HepG2 (cell line): ENCODE measurements around the gene TXNDC11. TPM values are rescaled to one million over a fixed set of nuclear protein-coding genes. Genes with fewer than 3 reads are reported as not detected.

Source experiments
- ATAC-seq: fragments of 200-7000 bp; cut with Tn5 transposase; 3 replicates; pipeline ENCODE4 v1.9.1; 2020; ENCODE audit warnings: mild to moderate bottlenecking, moderate library complexity
- BruUV-seq: library from RNA; stranded (reverse); fragments of 400-500 nt; replicated peaks from 2 replicates; lab custom pipeline; 2021; lab: Mats Ljungman, UMichigan
- CTCF ChIA-PET: fragments of 300-600 bp; formaldehyde crosslinking; extraction: SDS; loops from one replicate; lab custom pipeline; 2021; ENCODE audit warnings: low total read pairs, inconsistent platforms, low intra/inter-chr PET ratio; lab: Yijun Ruan, JAX
- POLR2A ChIA-PET: fragments of 350-600 bp; sonication (Branson Sonifier 250); formaldehyde crosslinking; loops from one replicate; lab custom pipeline; 2020; ENCODE audit warnings: antibody characterized with exemption, inconsistent platforms; lab: Yijun Ruan, JAX
- DNase-seq: peaks from one replicate; pipeline ENCODE4 v3.0.0-alpha.2; 2015; ENCODE audit warnings: low spot score
- FAIRE-seq: peaks from 3 replicates; lab custom pipeline; 2011; peaks lifted over from hg19 to GRCh38; lab: Jason Lieb, UNC
- H2AFZ ChIP-seq: one replicate; pipeline ENCODE4 v1.6.1; 2011; ENCODE audit warnings: low read length, inconsistent platforms
- H3K27ac ChIP-seq: fragments of 300-600 bp; 3 replicates; pipeline ENCODE4 v1.8.0; 2011; ENCODE audit warnings: mixed run types, mild to moderate bottlenecking, mixed read lengths, low read length, inconsistent platforms; ENCODE audit not compliant: insufficient read depth; ENCODE audit errors: extremely low read length
- H3K27me3 ChIP-seq, 2 experiments: fragments of 200-600 bp in 1 of 2; 2 replicates in 1 of 2; 3 replicates in 1 of 2; pipeline versions ENCODE4 v1.6.0 to v1.8.0; 2011; ENCODE audit warnings: low read length in 2 of 2, mild to moderate bottlenecking in 2 of 2, moderate library complexity in 2 of 2, inconsistent platforms in 1 of 2; ENCODE audit not compliant: insufficient read depth in 2 of 2, control insufficient read depth in 1 of 2
- H3K36me3 ChIP-seq, 2 experiments: fragments of 200-600 bp in 1 of 2; replicated peaks in 1 of 2; 2 replicates in 1 of 2; 3 replicates in 1 of 2; pipeline versions ENCODE4 v1.5.1 to v1.8.0; 2011; ENCODE audit warnings: low read length in 2 of 2, inconsistent platforms in 1 of 2; ENCODE audit not compliant: insufficient read depth in 2 of 2, control insufficient read depth in 1 of 2
- H3K4me1 ChIP-seq: 2 replicates; pipeline ENCODE4 v1.5.1; 2012; ENCODE audit warnings: low read length, inconsistent platforms; ENCODE audit not compliant: insufficient read depth
- H3K4me2 ChIP-seq: 2 replicates; pipeline ENCODE4 v1.6.0; 2011; ENCODE audit warnings: low read depth, low read length, inconsistent platforms
- H3K4me3 ChIP-seq, 3 experiments: fragments of 200-600 bp in 1 of 3; sonication (generic), shearing (Covaris generic) in 1 of 3; replicated peaks in 1 of 3; 2 replicates each; pipeline ENCODE4 v1.5.1; 2011 to 2016; ENCODE audit warnings: low read length in 3 of 3, inconsistent platforms in 2 of 3, low read depth in 2 of 3, mild to moderate bottlenecking in 2 of 3, control low read depth in 1 of 3, mixed read lengths in 1 of 3; ENCODE audit not compliant: insufficient read depth in 1 of 3
- H3K79me2 ChIP-seq: one replicate; pipeline ENCODE4 v1.6.1; 2011; ENCODE audit warnings: low read length, inconsistent platforms; ENCODE audit not compliant: insufficient read depth
- H3K9ac ChIP-seq: 2 replicates; pipeline ENCODE4 v1.6.0; 2011; ENCODE audit warnings: mild to moderate bottlenecking, low read depth, low read length, inconsistent platforms; ENCODE audit not compliant: insufficient read depth
- H3K9me3 ChIP-seq: 2 replicates; pipeline ENCODE4 v1.5.1; 2012; ENCODE audit warnings: mild to moderate bottlenecking, low read length
- H4K20me1 ChIP-seq: 2 replicates; pipeline ENCODE4 v1.6.0; 2011; ENCODE audit warnings: inconsistent platforms, mild to moderate bottlenecking, low read length, moderate library complexity; ENCODE audit not compliant: insufficient read depth
- AHR ChIP-seq: IDR thresholded peaks from 2 replicates; pipeline ENCODE4 v1.6.1; 2018; ENCODE audit warnings: missing genetic modification reagents, missing compliant biosample characterization
- CREB1 ChIP-seq, 2 experiments: fragments of 450-650 bp in 1 of 2; IDR thresholded peaks; 2 replicates each; pipeline ENCODE4 v1.6.1; 2016 to 2017; ENCODE audit warnings: control low read depth in 1 of 2, mild to moderate bottlenecking in 1 of 2, missing compliant biosample characterization in 1 of 2, missing genetic modification characterization in 1 of 2
- ZNF30 ChIP-seq: sonication (generic); formaldehyde crosslinking; IDR thresholded peaks from 2 replicates; pipeline ENCODE4 v1.5.0; 2020; ENCODE audit warnings: mild to moderate bottlenecking, missing genetic modification reagents
- ZNF331 ChIP-seq: sonication (generic); formaldehyde crosslinking; IDR thresholded peaks from 2 replicates; pipeline ENCODE4 v1.4.0; 2020; ENCODE audit warnings: missing genetic modification reagents
- ZNF33A ChIP-seq: sonication (generic); formaldehyde crosslinking; IDR thresholded peaks from 2 replicates; pipeline ENCODE4 v1.5.1; 2020; ENCODE audit warnings: missing genetic modification reagents, mild to moderate bottlenecking, moderate library complexity, borderline replicate concordance
- ZNF362 ChIP-seq: sonication (generic); formaldehyde crosslinking; IDR thresholded peaks from 2 replicates; pipeline ENCODE4 v1.4.0; 2020; ENCODE audit warnings: missing genetic modification reagents, mild to moderate bottlenecking, borderline replicate concordance
- in situ Hi-C: cut with HindIII; loops from 2 replicates; pipeline ENCODE4 v1.10.0; 2017; ENCODE audit warnings: low pct_unique_long_range_greater_than_20kb; ENCODE audit not compliant: extremely low pct_ligation_motif_present
- intact Hi-C: fragments of 100-400 bp; cut with micrococcal nuclease; formaldehyde crosslinking; loops from one replicate; pipeline ENCODE4 v1.10.0; 2022; ENCODE audit not compliant: unreplicated experiment
- polyA plus RNA-seq, 8 experiments: library from polyadenylated mRNA; depleted of rRNA in 3 of 8; stranded (reverse) in 7 of 8; unstranded in 1 of 8; fragments of >200 nt; fragmentation: Illumina TruSeq in 4 of 8; extraction: Trizol in 4 of 8; gene quantifications; 2 replicates each; pipeline versions ENCODE4 v1.2.1 to v1.2.3, GENCODE V29; 2011 to 2016; ENCODE audit warnings: low read depth in 4 of 8, missing spikeins in 1 of 8, mixed read lengths in 1 of 8; ENCODE audit not compliant: insufficient read depth in 1 of 8
- total RNA-seq, 5 experiments: library from RNA; depleted of rRNA; stranded (reverse); fragments of >200 nt; fragmentation: Illumina TruSeq; extraction: Trizol; gene quantifications; 2 replicates each; pipeline ENCODE4 v1.2.3, GENCODE V29; 2016; ENCODE audit warnings: low read depth in 1 of 5
- TF ChIP-seq, protein P1 (sequence below): fragments of 450-650 bp; IDR thresholded peaks from 2 replicates; pipeline ENCODE4 v1.6.1; 2016

TXNDC11 gene
- total and polyA plus RNA-seq, 2 of the 13 experiments (the other 11 are each of a cell fraction or from before 2014, with no cell fraction given): 74.9 to 123 TPM

DNA sequence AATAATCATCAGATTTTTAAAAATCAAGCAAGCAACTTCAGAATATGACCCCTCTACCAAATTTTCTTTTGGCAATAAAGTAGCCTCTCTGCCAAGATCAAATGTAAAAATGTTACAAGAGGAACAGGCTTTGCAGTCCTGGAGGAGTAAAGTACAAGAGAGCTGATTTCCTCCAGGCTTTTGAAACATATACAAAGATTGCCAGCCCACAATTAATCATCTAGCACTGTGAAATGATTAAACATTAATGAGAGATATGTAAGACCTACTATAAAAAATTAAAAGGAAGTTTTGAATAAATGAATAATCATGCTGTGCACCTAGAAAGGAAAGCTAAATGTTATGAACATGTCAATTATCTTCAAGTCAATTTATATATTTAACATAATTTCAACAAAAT lies 26.3 kb downstream of the TXNDC11 start:
- ChIA-PET POLR2A (no interaction called here), CTCF (interaction anchor here (1.7 to 3.0 kb wide), 2 partner anchors 184 to 309 kb away, joined by 6 to 33 read pairs; no protein-coding TSS in a partner anchor)
- Histone ChIP-seq H3K27me3 (no peaks in the 10 kb centered on the region), H3K4me1 (peaks cover 41% of the 10 kb centered on the region), H3K9ac (no peak overlapping the region), H3K4me2 (no peak overlapping the region), H4K20me1 (peaks cover 25% of the 10 kb centered on the region; the same call in 1 of the 2 replicates), H2AFZ (no peak overlapping the region), H3K79me2 (peaks cover 17% of the 10 kb centered on the region), H3K9me3 (no peaks in the 10 kb centered on the region), H3K27ac (peak overlapping the region; percentile 34), H3K4me3 (no peak overlapping the region), H3K36me3 (peaks cover 21 to 76% of the 10 kb centered on the region in 2 experiments)
- TF ChIP-seq CREB1 (IDR thresholded peaks at IDR 0.05) (no peak), CREB1 (CRISPR knock-in tag; IDR thresholded peaks at IDR 0.05) (0 out of 2 replicates have a peak, but pooled peaks have one; percentile 35), AHR (CRISPR knock-in tag) (no peak), ZNF362 (CRISPR knock-in tag) (no peak), ZNF33A (CRISPR knock-in tag) (no peak), ZNF30 (no peak), ZNF331 (no peak)
- TF ChIP-seq, protein P1, sequence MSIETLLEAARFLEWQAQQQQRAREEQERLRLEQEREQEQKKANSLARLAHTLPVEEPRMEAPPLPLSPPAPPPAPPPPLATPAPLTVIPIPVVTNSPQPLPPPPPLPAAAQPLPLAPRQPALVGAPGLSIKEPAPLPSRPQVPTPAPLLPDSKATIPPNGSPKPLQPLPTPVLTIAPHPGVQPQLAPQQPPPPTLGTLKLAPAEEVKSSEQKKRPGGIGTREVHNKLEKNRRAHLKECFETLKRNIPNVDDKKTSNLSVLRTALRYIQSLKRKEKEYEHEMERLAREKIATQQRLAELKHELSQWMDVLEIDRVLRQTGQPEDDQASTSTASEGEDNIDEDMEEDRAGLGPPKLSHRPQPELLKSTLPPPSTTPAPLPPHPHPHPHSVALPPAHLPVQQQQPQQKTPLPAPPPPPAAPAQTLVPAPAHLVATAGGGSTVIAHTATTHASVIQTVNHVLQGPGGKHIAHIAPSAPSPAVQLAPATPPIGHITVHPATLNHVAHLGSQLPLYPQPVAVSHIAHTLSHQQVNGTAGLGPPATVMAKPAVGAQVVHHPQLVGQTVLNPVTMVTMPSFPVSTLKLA: no peak
- intact Hi-C loops (no loop called here), in situ Hi-C loops (loop anchor here (10.0 kb wide), 1 partner anchor 322 kb away; no protein-coding TSS in a partner anchor)
- FAIRE-seq (no peak), DNase-seq (no peak), ATAC-seq (no peak)
- BruUV-seq: no TSS peak
